GM23338 (cell line): ENCODE measurements around the gene AK3. TPM values are rescaled to one million over a fixed set of nuclear protein-coding genes. Genes with fewer than 3 reads are reported as not detected.

Source experiments
- ATAC-seq: fragments of 200-7000 bp; cut with Tn5 transposase; 3 replicates; pipeline ENCODE4 v1.9.1; 2020
- DNase-seq: peaks from one replicate; pipeline ENCODE4 v3.0.0-alpha.2; 2015; ENCODE audit warnings: low spot score
- H2AFZ ChIP-seq: fragments of 200-600 bp; sonication (generic); 2 replicates; pipeline ENCODE4 v1.8.0; 2016; ENCODE audit warnings: antibody characterized with exemption, mild to moderate bottlenecking, moderate library complexity
- H3F3A ChIP-seq: fragments of 200-600 bp; sonication (generic); replicated peaks from 2 replicates; pipeline ENCODE4 v1.8.0; 2017; ENCODE audit warnings: antibody characterized with exemption, mixed run types, low read depth
- H3K27ac ChIP-seq: fragments of 200-600 bp; sonication (generic); 2 replicates; pipeline ENCODE4 v1.6.1; 2016; ENCODE audit warnings: low read depth
- H3K27me3 ChIP-seq: fragments of 200-600 bp; sonication (generic); 2 replicates; pipeline ENCODE4 v1.8.0; 2016; ENCODE audit warnings: mild to moderate bottlenecking, mixed run types, moderate library complexity; ENCODE audit not compliant: insufficient read depth
- H3K36me3 ChIP-seq: fragments of 200-600 bp; sonication (generic); 2 replicates; pipeline ENCODE4 v1.8.0; 2016; ENCODE audit warnings: mild to moderate bottlenecking; ENCODE audit not compliant: insufficient read depth
- H3K4me1 ChIP-seq: fragments of 200-600 bp; sonication (generic); 2 replicates; pipeline ENCODE4 v1.8.0; 2016; ENCODE audit warnings: mild to moderate bottlenecking, moderate library complexity; ENCODE audit not compliant: insufficient read depth
- H3K4me2 ChIP-seq: fragments of 200-600 bp; sonication (generic); 2 replicates; pipeline ENCODE4 v1.7.1; 2017; ENCODE audit warnings: mixed run types
- H3K4me3 ChIP-seq: fragments of 200-600 bp; sonication (generic); 2 replicates; pipeline ENCODE4 v1.6.1; 2016; ENCODE audit warnings: mixed run types
- H3K79me2 ChIP-seq: fragments of 200-600 bp; sonication (generic); replicated peaks from 2 replicates; pipeline ENCODE4 v1.8.0; 2017; ENCODE audit warnings: mild to moderate bottlenecking; ENCODE audit not compliant: insufficient read depth
- H3K9me2 ChIP-seq: fragments of 200-600 bp; sonication (generic); 2 replicates; pipeline ENCODE4 v1.8.0; 2017; ENCODE audit not compliant: insufficient read depth
- H4K20me1 ChIP-seq: fragments of 200-600 bp; sonication (generic); replicated peaks from 2 replicates; pipeline ENCODE4 v1.8.0; 2017; ENCODE audit warnings: mild to moderate bottlenecking; ENCODE audit not compliant: insufficient read depth
- H3K27ac Mint-ChIP-seq: 2 replicates; pipeline ENCODE4 v1.8.0; 2020; ENCODE audit warnings: inconsistent platforms, mild to moderate bottlenecking, moderate library complexity, mixed read lengths
- H3K27me3 Mint-ChIP-seq: 3 replicates; pipeline ENCODE4 v1.8.0; 2022; ENCODE audit warnings: low read depth, mild to moderate bottlenecking, moderate library complexity, mixed read lengths, inconsistent platforms; ENCODE audit not compliant: insufficient read depth, poor library complexity
- H3K36me3 Mint-ChIP-seq: 3 replicates; pipeline ENCODE4 v1.8.0; 2021; ENCODE audit warnings: low read depth, mild to moderate bottlenecking, inconsistent platforms, moderate library complexity, mixed read lengths
- H3K4me1 Mint-ChIP-seq: 3 replicates; pipeline ENCODE4 v1.8.0; 2020; ENCODE audit warnings: mild to moderate bottlenecking, inconsistent platforms, mixed read lengths
- H3K4me3 Mint-ChIP-seq: 3 replicates; pipeline ENCODE4 v1.8.0; 2021; ENCODE audit warnings: moderate library complexity, mild to moderate bottlenecking, inconsistent platforms, mixed read lengths
- H3K9me3 Mint-ChIP-seq: 3 replicates; pipeline ENCODE4 v1.8.0; 2020; ENCODE audit warnings: moderate library complexity, mild to moderate bottlenecking, inconsistent platforms, mixed read lengths
- CREB1 ChIP-seq: fragments of 250-450 bp; sonication (Bioruptor Pico); IDR thresholded peaks from 2 replicates; pipeline ENCODE4 v1.5.0; 2020; ENCODE audit warnings: low read depth, mild to moderate bottlenecking, moderate library complexity
- CTCF ChIP-seq, 2 experiments: fragments of 200-600 bp in 1 of 2; sonication (generic) in 1 of 2; conservative IDR thresholded peaks; 2 replicates each; pipeline versions ENCODE4 v1.5.1 to v1.6.1; 2016 to 2017; ENCODE audit warnings: antibody characterized with exemption in 2 of 2, low read depth in 2 of 2, mild to moderate bottlenecking in 2 of 2, moderate library complexity in 1 of 2
- ETS1 ChIP-seq: IDR thresholded peaks from 2 replicates; pipeline ENCODE4 v1.6.1; 2016; ENCODE audit warnings: antibody characterized with exemption
- EZH2 ChIP-seq: fragments of 200-600 bp; sonication (generic); IDR thresholded peaks from one replicate; pipeline ENCODE4 v1.8.0; 2017; ENCODE audit warnings: antibody characterized with exemption, mild to moderate bottlenecking, low read depth; ENCODE audit not compliant: unreplicated experiment
- JUNB ChIP-seq: IDR thresholded peaks from one replicate; pipeline ENCODE4 v1.6.1; 2016; ENCODE audit warnings: antibody characterized with exemption; ENCODE audit not compliant: unreplicated experiment
- NANOG ChIP-seq: IDR thresholded peaks from 2 replicates; pipeline ENCODE4 v1.6.1; 2016; ENCODE audit warnings: antibody characterized with exemption, borderline replicate concordance
- STAT1 ChIP-seq: IDR thresholded peaks from one replicate; pipeline ENCODE4 v1.6.1; 2016; ENCODE audit warnings: antibody characterized with exemption; ENCODE audit not compliant: unreplicated experiment
- ZNF331 ChIP-seq: fragments of 250-450 bp; sonication (Bioruptor Pico); IDR thresholded peaks from 2 replicates; pipeline ENCODE4 v1.5.0; 2020; ENCODE audit warnings: low read depth, mild to moderate bottlenecking, moderate library complexity
- polyA plus RNA-seq: library from polyadenylated mRNA; unstranded; fragments of >200 nt; fragmentation: Nextera tagmentation; extraction: Ambion mirVana; gene quantifications from 2 replicates; pipeline ENCODE4 v1.2.1, GENCODE V29; 2016
- total RNA-seq: library from RNA; depleted of rRNA; stranded (reverse); fragments of >200 nt; shearing (Covaris generic); gene quantifications from 2 replicates; pipeline ENCODE4 v1.2.3, GENCODE V29; 2014

AK3 gene
- total and polyA plus RNA-seq, 2 experiments from 2014 or later: 30.1 to 40.2 TPM

- no peaks in the 10 kb centered on the region for H3K79me2 ChIP-seq
- H2AFZ ChIP-seq: no peak overlapping the region
- no peak for DNase-seq
- Mint-ChIP-seq H3K36me3 (no peaks in the 10 kb centered on the region), H3K4me3 (no peak overlapping the region), H3K27ac (no peak overlapping the region), H3K27me3 (peaks cover 8% of the 10 kb centered on the region), H3K4me1 (peaks cover under 1% of the 10 kb centered on the region), H3K9me3 (no peaks in the 10 kb centered on the region)
- H3K36me3 ChIP-seq: no peaks in the 10 kb centered on the region
- ATAC-seq: no peak
- 0 out of 2 replicates have a peak, but pooled peaks cover under 1% of the 10 kb centered on the region for H3K4me1 ChIP-seq
- H3K4me3 ChIP-seq: no peak overlapping the region
- no peaks in the 10 kb centered on the region for H4K20me1 ChIP-seq
- H3K27me3 ChIP-seq: no peaks in the 10 kb centered on the region
- TF ChIP-seq ZNF331 (CRISPR knock-in tag): no peak
- no peak for TF ChIP-seq EZH2
- TF ChIP-seq STAT1: no peak
- TF ChIP-seq CREB1 (CRISPR knock-in tag): no peak
- TF ChIP-seq NANOG: no peak
- TF ChIP-seq ETS1: no peak
- TF ChIP-seq JUNB: no peak
- H3K4me2 ChIP-seq: no peak overlapping the region
- no peak overlapping the region for H3K27ac ChIP-seq
- no peaks in the 10 kb centered on the region for H3K9me2 ChIP-seq
- no peaks in the 10 kb centered on the region for H3F3A ChIP-seq
Observed at GRCh38 chr9:4768681-4769080, 27.7 kb upstream of the AK3 start.

GRCh38 chr9:4764033-4764432 is 23.0 kb upstream of the AK3 start:
- no peaks in the 10 kb centered on the region for H3K36me3 Mint-ChIP-seq
- H3K4me2 ChIP-seq: no peak overlapping the region
- peaks cover 14% of the 10 kb centered on the region for H3K4me1 Mint-ChIP-seq
- H3K4me1 ChIP-seq: peaks cover 9% of the 10 kb centered on the region; the same call in 1 of the 2 replicates
- H3F3A ChIP-seq: no peaks in the 10 kb centered on the region
- no peaks in the 10 kb centered on the region for H4K20me1 ChIP-seq
- H3K79me2 ChIP-seq: no peaks in the 10 kb centered on the region
- no peaks in the 10 kb centered on the region for H3K9me2 ChIP-seq
- H3K27me3 ChIP-seq: no peaks in the 10 kb centered on the region
- H3K27ac Mint-ChIP-seq: no peak overlapping the region
- DNase-seq (no peak), ATAC-seq (no peak)
- no peaks in the 10 kb centered on the region for H3K36me3 ChIP-seq
- TF ChIP-seq NANOG: no peak
- TF ChIP-seq ZNF331 (CRISPR knock-in tag): no peak
- no peak overlapping the region for H3K27ac ChIP-seq
- H3K9me3 Mint-ChIP-seq: no peaks in the 10 kb centered on the region
- H3K27me3 Mint-ChIP-seq: peaks cover 8% of the 10 kb centered on the region
- no peak overlapping the region for H3K4me3 ChIP-seq
- no peak overlapping the region for H3K4me3 Mint-ChIP-seq
- no peak overlapping the region for H2AFZ ChIP-seq

- TF ChIP-seq JUNB (no peak), CTCF (conservative IDR thresholded peaks at IDR 0.05; ENCODE audit: low read depth in 2 of 2) (peak in 1 of 2 experiments; percentile 8; a peak in 1 of 4 replicates)
Observed at GRCh38 chr9:4762886-4763541, 22.0 kb upstream of the AK3 start.

More at GRCh38 chr9:4762886-4763541, 22.0 kb upstream of the AK3 start:
- DNase-seq (peak; percentile 68), ATAC-seq (peak; percentile 93)
- H3K27me3 ChIP-seq: no peaks in the 10 kb centered on the region
- H3K27ac Mint-ChIP-seq: 0 out of 2 replicates have a peak overlapping the region, but pooled peaks have one; percentile 25
- no peaks in the 10 kb centered on the region for H3K9me2 ChIP-seq
- H4K20me1 ChIP-seq: no peaks in the 10 kb centered on the region
- no peaks in the 10 kb centered on the region for H3K9me3 Mint-ChIP-seq
- no peaks in the 10 kb centered on the region for H3K79me2 ChIP-seq
- no peaks in the 10 kb centered on the region for H3K36me3 Mint-ChIP-seq
- peak overlapping the region; percentile 22 for H3K4me2 ChIP-seq
- H3K27ac ChIP-seq: no peak overlapping the region
- H3K4me3 Mint-ChIP-seq: peak overlapping the region; percentile 59
- H3F3A ChIP-seq: no peaks in the 10 kb centered on the region
- no peak overlapping the region; the same call in 1 of the 2 replicates for H2AFZ ChIP-seq
- H3K36me3 ChIP-seq: no peaks in the 10 kb centered on the region
- peak overlapping the region; percentile 1; the same call in 1 of the 2 replicates for H3K4me3 ChIP-seq
- peaks cover 11% of the 10 kb centered on the region for H3K27me3 Mint-ChIP-seq
- H3K4me1 ChIP-seq: peaks cover 9% of the 10 kb centered on the region; the same call in 1 of the 2 replicates
- H3K4me1 Mint-ChIP-seq: peaks cover 14% of the 10 kb centered on the region
